Dermis lymphatic vessel endothelial cell (primary cell): ENCODE data around the gene DCDC2B. TPM values are rescaled to one million over a fixed set of nuclear protein-coding genes. Genes with fewer than 3 reads are reported as not detected.

Experiments used
- total RNA-seq: library from RNA; depleted of rRNA; stranded (reverse); fragments of >200 nt; gene quantifications from 2 replicates; pipeline ENCODE4 v1.2.1, GENCODE V29; 2014

The DCDC2B gene
- total RNA-seq, result not detected in 2 replicates

GRCh38 chr1:32208891-32209328, at the start of gene DCDC2B:
Gene DCDC2B, plus strand, starts transcription at chr1:32209089. Its CDS starts 5 bp downstream, at chr1:32209094.

GRCh38 chr1:32179443-32180185, 29.3 kb upstream of the DCDC2B start, which contains the start of gene TXLNA:
Gene TXLNA, plus strand, starts transcription at chr1:32179675. Its CDS starts 671 bp downstream, at chr1:32180346.

DNA sequence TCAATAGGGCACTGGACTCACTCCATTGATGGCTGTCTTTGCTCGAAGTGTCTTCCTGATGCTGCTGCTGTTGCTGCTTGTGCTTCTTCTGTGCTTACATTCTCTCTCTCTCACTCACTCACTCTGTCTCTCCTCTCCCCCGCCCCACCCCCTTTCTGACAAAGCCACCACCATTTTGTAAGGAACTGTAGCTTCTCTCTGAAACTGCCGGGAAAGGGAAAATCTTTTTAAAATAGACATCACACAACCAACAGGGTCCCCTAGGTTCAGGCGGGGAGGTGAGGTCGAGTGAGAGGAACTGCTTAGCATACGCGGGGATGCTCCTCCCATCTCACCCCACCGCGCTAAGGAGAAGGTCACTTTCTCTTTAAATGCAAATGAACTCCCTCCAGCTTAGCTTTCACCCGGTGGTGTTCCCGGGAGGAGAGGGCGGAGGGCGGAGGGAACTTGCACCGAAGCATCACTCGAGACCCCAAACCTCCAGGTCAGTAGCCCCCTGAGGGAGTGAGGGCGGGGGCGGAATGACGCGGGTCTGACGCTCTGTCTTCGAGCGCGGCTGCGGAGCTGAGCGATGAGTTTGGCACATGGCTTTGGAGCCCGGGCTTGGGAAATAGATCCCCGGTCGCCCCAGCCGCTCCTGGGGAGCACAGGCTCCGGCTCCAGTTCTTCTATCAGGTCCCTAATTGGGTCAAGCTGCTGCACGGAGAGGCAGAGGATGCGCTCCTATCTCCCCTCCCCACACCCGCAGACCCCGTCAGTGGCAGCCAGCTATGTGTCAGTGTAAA, 8.5 kb upstream of the DCDC2B start, which contains the start of gene CCDC28B:
TSS of gene CCDC28B (plus strand) at position 370 of the 785 bp plus-strand sequence. CDS start 1,341 bp downstream, outside the sequence.

GRCh38 chr1:32205401-32206370, 3.2 kb upstream of the DCDC2B start, which contains the start of gene IQCC:
Gene IQCC, plus strand, starts transcription at chr1:32205671. Its CDS starts 11 bp downstream, at chr1:32205682.

GRCh38 chr1:32221980-32222755, 13.3 kb downstream of the DCDC2B start, which contains the start of the genes EIF3I and TMEM234:
Gene EIF3I, plus strand, starts transcription at chr1:32222407. Its CDS starts 35 bp downstream, at chr1:32222442.
Gene TMEM234, minus strand, starts transcription at chr1:32222353. Its CDS starts 31 bp downstream, at chr1:32222322.

DNA sequence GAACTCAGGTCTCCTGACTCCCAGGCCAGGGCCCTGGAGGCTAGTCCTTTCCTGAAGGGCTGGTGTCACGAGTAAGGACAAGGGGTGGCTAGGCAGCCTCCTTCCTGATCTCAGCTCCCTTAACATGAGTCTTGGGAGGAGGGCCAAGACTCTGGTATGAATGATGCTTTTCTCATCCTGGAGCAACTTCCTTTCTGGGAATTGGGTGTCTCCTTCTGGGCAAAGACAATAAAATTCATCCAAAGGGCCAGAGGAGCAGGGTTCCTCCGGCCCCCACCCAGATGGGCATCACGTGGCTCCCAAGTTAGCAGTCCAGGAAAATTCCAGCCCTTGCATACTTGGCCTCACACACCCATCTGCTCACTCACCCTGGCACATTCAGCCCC, 38.0 kb downstream of the DCDC2B start, which contains the start of gene FAM167B:
TSS of gene FAM167B (plus strand) at position 335 of the 386 bp plus-strand sequence. CDS start 200 bp downstream, outside the sequence.

GRCh38 chr1:32250893-32251716, 42.2 kb downstream of the DCDC2B start, which contains the start of gene LCK:
Gene LCK, plus strand, starts transcription at chr1:32251265. Its CDS starts 23,065 bp downstream, at chr1:32274330.

Other genes with a start within 250 kb of the DCDC2B start
- 47.8 and 60.2 TPM in 2 replicates for gene KHDRBS1, start 195.2 kb upstream of the DCDC2B start, total RNA-seq
- 9.1 and 10.8 TPM in 2 replicates for gene TMEM39B, start 136.2 kb upstream of the DCDC2B start, total RNA-seq
- 27.4 and 30.3 TPM in 2 replicates for gene KPNA6, start 101.0 kb upstream of the DCDC2B start, total RNA-seq
- gene TXLNA, start 29.4 kb upstream of the DCDC2B start, total RNA-seq, result 61.2 and 70.6 TPM in 2 replicates
- gene CCDC28B, start 8.5 kb upstream of the DCDC2B start, total RNA-seq, result 13.4 and 17.2 TPM in 2 replicates
- 0.87 and 1.2 TPM in 2 replicates for gene IQCC, start 3.4 kb upstream of the DCDC2B start, total RNA-seq
- 10.4 and 11.1 TPM in 2 replicates for gene TMEM234, start 13.3 kb downstream of the DCDC2B start, total RNA-seq
- 251 and 296 TPM in 2 replicates for gene EIF3I, start 13.3 kb downstream of the DCDC2B start, total RNA-seq
- gene FAM167B, start 38.1 kb downstream of the DCDC2B start, total RNA-seq, result 0.17 and 0.22 TPM in 2 replicates
- 0.11 and 0.17 TPM in 2 replicates for gene LCK, start 42.2 kb downstream of the DCDC2B start, total RNA-seq
- gene HDAC1, start 83.0 kb downstream of the DCDC2B start, total RNA-seq, result 143 and 168 TPM in 2 replicates
- 128 and 185 TPM in 2 replicates for gene MARCKSL1, start 127.1 kb downstream of the DCDC2B start, total RNA-seq
- gene FAM229A, start 153.4 kb downstream of the DCDC2B start, total RNA-seq, result 0.86 and 0.98 TPM in 2 replicates
- 0.09 and 0.11 TPM in 2 replicates for gene TSSK3, start 153.4 kb downstream of the DCDC2B start, total RNA-seq
- gene BSDC1, start 185.4 kb downstream of the DCDC2B start, total RNA-seq, result 38.0 and 47.8 TPM in 2 replicates